Glutamatergic neuron (in vitro differentiated cells): ENCODE data around the gene OR2T27. TPM values are rescaled to one million over a fixed set of nuclear protein-coding genes. Genes with fewer than 3 reads are reported as not detected.

Source experiments
- DNase-seq: peaks from one replicate; pipeline ENCODE4 v3.0.0; 2022
- H3K27ac Mint-ChIP-seq: one replicate; pipeline ENCODE4 v1.8.0; 2020; ENCODE audit warnings: mild to moderate bottlenecking, mixed read lengths, inconsistent platforms; ENCODE audit not compliant: unreplicated experiment
- H3K27me3 Mint-ChIP-seq: one replicate; pipeline ENCODE4 v1.8.0; 2020; ENCODE audit warnings: mild to moderate bottlenecking, moderate library complexity, mixed read lengths, inconsistent platforms; ENCODE audit not compliant: unreplicated experiment
- H3K36me3 Mint-ChIP-seq: one replicate; pipeline ENCODE4 v1.8.0; 2020; ENCODE audit warnings: mild to moderate bottlenecking, mixed read lengths, inconsistent platforms; ENCODE audit not compliant: unreplicated experiment
- H3K4me1 Mint-ChIP-seq: one replicate; pipeline ENCODE4 v1.8.0; 2020; ENCODE audit warnings: mild to moderate bottlenecking, low read depth, mixed read lengths, inconsistent platforms; ENCODE audit not compliant: unreplicated experiment
- H3K4me3 Mint-ChIP-seq: one replicate; pipeline ENCODE4 v1.8.0; 2020; ENCODE audit warnings: mild to moderate bottlenecking, mixed read lengths, inconsistent platforms; ENCODE audit not compliant: unreplicated experiment
- H3K9me3 Mint-ChIP-seq: one replicate; pipeline ENCODE4 v1.8.0; 2020; ENCODE audit warnings: mild to moderate bottlenecking, moderate library complexity, mixed read lengths, inconsistent platforms; ENCODE audit not compliant: unreplicated experiment
- CTCF ChIP-seq: fragments of 200-600 bp; sonication (generic); IDR thresholded peaks from one replicate; pipeline ENCODE4 v1.5.0; 2021; ENCODE audit not compliant: partially characterized antibody, unreplicated experiment
- total RNA-seq: library from RNA; stranded (reverse); fragmentation: NEBNext Ultra II Directional; extraction: Animal tissue kit (Norgen Biotek cat#: 25700); gene quantifications from one replicate; pipeline ENCODE4 v1.2.1, GENCODE V29; 2021; ENCODE audit not compliant: unreplicated experiment

Gene OR2T27
- total RNA-seq, 1 donor from 2014 or later, result not detected

- no peak overlapping the region for H3K27ac Mint-ChIP-seq
Measured at GRCh38 chr1:248613742-248614141, 41.6 kb downstream of the OR2T27 start.

GRCh38 chr1:248611883-248612414 lies 43.4 kb downstream of the OR2T27 start:
- peaks cover 5% of the 10 kb centered on the region for H3K9me3 Mint-ChIP-seq
- H3K36me3 Mint-ChIP-seq, result no peaks in the 10 kb centered on the region

More at GRCh38 chr1:248613742-248614141, 41.6 kb downstream of the OR2T27 start:
- Mint-ChIP-seq H3K4me1 (no peaks in the 10 kb centered on the region), H3K4me3 (no peak overlapping the region), H3K36me3 (no peaks in the 10 kb centered on the region), H3K27me3 (no peaks in the 10 kb centered on the region), H3K9me3 (peaks cover 3% of the 10 kb centered on the region)
- DNase-seq, result no peak
- TF ChIP-seq CTCF, result no peak

GRCh38 chr1:248610301-248610700 lies 45.0 kb downstream of the OR2T27 start:
- no peak overlapping the region for H3K4me3 Mint-ChIP-seq
- peaks cover 8% of the 10 kb centered on the region for H3K9me3 Mint-ChIP-seq
- no peaks in the 10 kb centered on the region for H3K36me3 Mint-ChIP-seq
- no peaks in the 10 kb centered on the region for H3K27me3 Mint-ChIP-seq
- TF ChIP-seq CTCF, result no peak
- no peak overlapping the region for H3K27ac Mint-ChIP-seq
- no peak for DNase-seq
- no peaks in the 10 kb centered on the region for H3K4me1 Mint-ChIP-seq

More at GRCh38 chr1:248611883-248612414, 43.4 kb downstream of the OR2T27 start:
- Mint-ChIP-seq H3K4me3 (no peak overlapping the region), H3K4me1 (no peaks in the 10 kb centered on the region), H3K27ac (no peak overlapping the region), H3K27me3 (no peaks in the 10 kb centered on the region)
- no peak for TF ChIP-seq CTCF
- DNase-seq, result no peak

Other genes with a start within 250 kb of the OR2T27 start
- not detected for gene OR2T2, start 209.9 kb downstream of the OR2T27 start, total RNA-seq
- gene OR2T3, start 182.2 kb downstream of the OR2T27 start, total RNA-seq, result not detected
- not detected for gene OR2T5, start 166.9 kb downstream of the OR2T27 start, total RNA-seq
- not detected for gene OR2G6, start 147.5 kb downstream of the OR2T27 start, total RNA-seq
- not detected for gene OR2T29, start 92.8 kb downstream of the OR2T27 start, total RNA-seq
- not detected for gene OR2T34, start 80.8 kb downstream of the OR2T27 start, total RNA-seq
- gene OR2T10, start 57.8 kb downstream of the OR2T27 start, total RNA-seq, result not detected
- gene OR2T11, start 20.4 kb downstream of the OR2T27 start, total RNA-seq, result not detected
- gene OR2T35, start 10.2 kb downstream of the OR2T27 start, total RNA-seq, result not detected
- not detected for gene OR14I1, start 47.2 kb upstream of the OR2T27 start, total RNA-seq
- not detected for gene LYPD8, start 100.2 kb upstream of the OR2T27 start, total RNA-seq
- gene SH3BP5L, start 170.4 kb upstream of the OR2T27 start, total RNA-seq, result 74.0 TPM
- gene ZNF672, start 182.7 kb upstream of the OR2T27 start, total RNA-seq, result 30.5 TPM
- gene ZNF692, start 203.6 kb upstream of the OR2T27 start, total RNA-seq, result 60.2 TPM